Mucosa of stomach (tissue), 1 donor: ENCODE measurements around the gene DNAJA2.
A peak's percentile ranks its signal among the peaks of the same experiment; 100 is the strongest.
"Not testable (repeated sequence)": the region's sequence is repeated elsewhere in the genome, so short reads cannot be mapped to it uniquely, and the experiment has no call there.

Experiments used
- H3K27me3 ChIP-seq: one replicate; pipeline ENCODE4 v1.7.0; 2013; ENCODE audit warnings: mild to moderate bottlenecking, low read length; ENCODE audit not compliant: control insufficient read depth, insufficient read depth
- H3K36me3 ChIP-seq: one replicate; pipeline ENCODE4 v1.7.0; 2013; ENCODE audit warnings: low read length; ENCODE audit not compliant: control insufficient read depth, insufficient read depth
- H3K4me1 ChIP-seq: one replicate; pipeline ENCODE4 v1.7.0; 2013; ENCODE audit warnings: mild to moderate bottlenecking, low read length; ENCODE audit not compliant: control insufficient read depth, insufficient read depth
- H3K4me3 ChIP-seq: one replicate; pipeline ENCODE4 v1.7.0; 2013; ENCODE audit warnings: low read length
- H3K9ac ChIP-seq: one replicate; pipeline ENCODE4 v1.7.0; 2013; ENCODE audit warnings: mild to moderate bottlenecking, low read length, moderate library complexity
- H3K9me3 ChIP-seq: one replicate; pipeline ENCODE4 v1.7.0; 2013; ENCODE audit warnings: mild to moderate bottlenecking, low read length, moderate library complexity; ENCODE audit not compliant: control insufficient read depth
- donor health status: Pancreatic carcinoma.

The DNAJA2 gene

GRCh38 chr16:46947900-46948547, 25.4 kb downstream of the DNAJA2 start:
- no peak overlapping the region for H3K9ac ChIP-seq
- H3K4me3 ChIP-seq, result no peak overlapping the region
- H3K27me3 ChIP-seq, result no peaks in the 10 kb centered on the region

GRCh38 chr16:46944713-46945112, 28.8 kb downstream of the DNAJA2 start:
- H3K4me1 ChIP-seq, H3K4me3 ChIP-seq, H3K36me3 ChIP-seq, H3K9me3 ChIP-seq, H3K27me3 ChIP-seq, H3K9ac ChIP-seq: not testable (repeated sequence)

More at GRCh38 chr16:46947900-46948547, 25.4 kb downstream of the DNAJA2 start:
- Histone ChIP-seq H3K36me3 (no peaks in the 10 kb centered on the region), H3K4me1 (peaks cover 4% of the 10 kb centered on the region), H3K9me3 (no peaks in the 10 kb centered on the region)

- Histone ChIP-seq H3K9ac (no peak overlapping the region), H3K9me3 (no peaks in the 10 kb centered on the region), H3K27me3 (no peaks in the 10 kb centered on the region), H3K4me3 (no peak overlapping the region), H3K36me3 (no peaks in the 10 kb centered on the region), H3K4me1 (no peaks in the 10 kb centered on the region)
Measured at GRCh38 chr16:46937536-46937935, 35.9 kb downstream of the DNAJA2 start.

GRCh38 chr16:46932802-46933201, 40.7 kb downstream of the DNAJA2 start:
- H3K9ac ChIP-seq, result no peak overlapping the region
- no peaks in the 10 kb centered on the region for H3K36me3 ChIP-seq
- H3K4me1 ChIP-seq, result peaks cover 5% of the 10 kb centered on the region
- no peaks in the 10 kb centered on the region for H3K27me3 ChIP-seq
- no peaks in the 10 kb centered on the region for H3K9me3 ChIP-seq
- H3K4me3 ChIP-seq, result no peak overlapping the region

GRCh38 chr16:46930861-46931260, 42.6 kb downstream of the DNAJA2 start:
- Histone ChIP-seq H3K36me3 (peaks cover 5% of the 10 kb centered on the region), H3K27me3 (no peaks in the 10 kb centered on the region), H3K4me1 (peaks cover 5% of the 10 kb centered on the region), H3K4me3 (no peak overlapping the region), H3K9me3 (no peaks in the 10 kb centered on the region), H3K9ac (no peak overlapping the region)

GRCh38 chr16:46929378-46930332, 43.8 kb downstream of the DNAJA2 start:
- Histone ChIP-seq H3K4me1 (peaks cover 5% of the 10 kb centered on the region), H3K9me3 (no peaks in the 10 kb centered on the region), H3K4me3 (no peak overlapping the region), H3K27me3 (no peaks in the 10 kb centered on the region), H3K36me3 (peaks cover 5% of the 10 kb centered on the region), H3K9ac (peak overlapping the region; percentile 34)

- no peaks in the 10 kb centered on the region for H3K9me3 ChIP-seq
- H3K4me1 ChIP-seq, result peaks cover 5% of the 10 kb centered on the region
- peaks cover 5% of the 10 kb centered on the region for H3K36me3 ChIP-seq
- no peak overlapping the region for H3K4me3 ChIP-seq
- no peaks in the 10 kb centered on the region for H3K27me3 ChIP-seq
- no peak overlapping the region for H3K9ac ChIP-seq
Measured at GRCh38 chr16:46928811-46929210, 44.7 kb downstream of the DNAJA2 start.

GRCh38 chr16:46927273-46927672, 46.2 kb downstream of the DNAJA2 start:
- no peak overlapping the region for H3K9ac ChIP-seq

GRCh38 chr16:46926470-46927225, 46.8 kb downstream of the DNAJA2 start:
- peaks cover 5% of the 10 kb centered on the region for H3K36me3 ChIP-seq
- H3K4me3 ChIP-seq, result no peak overlapping the region
- no peaks in the 10 kb centered on the region for H3K9me3 ChIP-seq
- H3K27me3 ChIP-seq, result no peaks in the 10 kb centered on the region
- H3K4me1 ChIP-seq, result peaks cover 14% of the 10 kb centered on the region
- no peak overlapping the region for H3K9ac ChIP-seq

More at GRCh38 chr16:46927273-46927672, 46.2 kb downstream of the DNAJA2 start:
- Histone ChIP-seq H3K4me1 (peaks cover 8% of the 10 kb centered on the region), H3K9me3 (no peaks in the 10 kb centered on the region), H3K4me3 (no peak overlapping the region), H3K27me3 (no peaks in the 10 kb centered on the region), H3K36me3 (peaks cover 5% of the 10 kb centered on the region)

- peaks cover 30% of the 10 kb centered on the region for H3K4me1 ChIP-seq
- no peak overlapping the region for H3K9ac ChIP-seq
- H3K36me3 ChIP-seq, result peaks cover 5% of the 10 kb centered on the region
- H3K27me3 ChIP-seq, result no peaks in the 10 kb centered on the region
- no peak overlapping the region for H3K4me3 ChIP-seq
- no peaks in the 10 kb centered on the region for H3K9me3 ChIP-seq
Measured at GRCh38 chr16:46924402-46924801, 49.1 kb downstream of the DNAJA2 start.

- Histone ChIP-seq H3K4me3 (no peak overlapping the region), H3K36me3 (peaks cover 5% of the 10 kb centered on the region), H3K9me3 (no peaks in the 10 kb centered on the region), H3K27me3 (no peaks in the 10 kb centered on the region), H3K9ac (no peak overlapping the region), H3K4me1 (peaks cover 37% of the 10 kb centered on the region)
Measured at GRCh38 chr16:46923513-46924295, 49.8 kb downstream of the DNAJA2 start.
